SIG-M5 treated with dmso at 0.1 percent for 504 hours (cell line): ENCODE measurements around the gene CFAP57.
"Not testable (repeated sequence)": the region's sequence is repeated elsewhere in the genome, so short reads cannot be mapped to it uniquely, and the experiment has no call there.

Source experiments
- DNase-seq: peaks from one replicate; lab custom pipeline; 2025; ENCODE audit not compliant: unreplicated experiment; lab: John Stamatoyannopoulos, UW

Gene CFAP57

DNA sequence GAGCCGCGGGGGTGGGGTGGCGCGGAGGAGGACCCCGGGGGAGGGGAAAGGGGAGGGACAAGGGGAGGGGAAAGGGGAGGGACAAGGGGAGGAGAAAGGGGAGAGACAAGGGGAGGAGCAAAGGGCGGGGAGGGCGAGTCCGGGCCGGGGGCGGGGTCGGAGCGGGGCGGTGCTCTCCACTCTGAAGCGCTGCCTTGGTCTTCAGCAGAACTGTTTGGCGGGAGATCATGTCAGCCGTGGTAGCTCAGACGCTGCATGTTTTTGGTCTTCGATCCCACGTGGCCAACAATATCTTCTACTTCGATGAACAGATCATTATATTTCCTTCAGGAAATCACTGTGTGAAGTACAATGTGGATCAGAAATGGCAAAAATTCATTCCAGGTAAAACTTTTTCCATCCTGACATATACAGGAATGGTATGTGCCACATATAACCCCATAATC is 420 bp downstream of the CFAP57 start:
- DNase-seq, result peak; percentile 87

- DNase-seq, result no peak
These were observed 2.7 kb downstream of the CFAP57 start for GRCh38 chr1:43174873-43175272.

DNA sequence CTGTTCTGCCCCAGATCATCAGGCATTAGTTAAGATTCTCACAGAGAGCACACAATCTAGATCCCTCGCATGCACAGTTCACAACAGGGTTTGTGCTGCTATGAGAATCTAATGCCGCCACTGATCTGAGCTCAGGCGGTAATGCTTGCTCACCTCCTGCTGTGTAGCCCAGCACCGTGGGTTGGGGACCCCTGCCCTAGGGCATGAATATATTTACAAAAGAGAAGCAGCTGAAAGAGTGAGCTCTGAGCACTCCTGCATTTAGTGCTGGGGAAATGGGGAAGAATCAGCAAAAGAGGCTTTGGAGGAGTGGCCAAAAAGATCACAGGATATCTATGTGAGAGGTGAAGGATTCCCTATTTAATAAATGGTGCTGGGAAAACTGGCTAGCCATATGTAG is 5.6 kb downstream of the CFAP57 start:
- DNase-seq, result no peak

- no peak for DNase-seq
These were observed 12.3 kb downstream of the CFAP57 start for GRCh38 chr1:43184388-43184787.

DNA sequence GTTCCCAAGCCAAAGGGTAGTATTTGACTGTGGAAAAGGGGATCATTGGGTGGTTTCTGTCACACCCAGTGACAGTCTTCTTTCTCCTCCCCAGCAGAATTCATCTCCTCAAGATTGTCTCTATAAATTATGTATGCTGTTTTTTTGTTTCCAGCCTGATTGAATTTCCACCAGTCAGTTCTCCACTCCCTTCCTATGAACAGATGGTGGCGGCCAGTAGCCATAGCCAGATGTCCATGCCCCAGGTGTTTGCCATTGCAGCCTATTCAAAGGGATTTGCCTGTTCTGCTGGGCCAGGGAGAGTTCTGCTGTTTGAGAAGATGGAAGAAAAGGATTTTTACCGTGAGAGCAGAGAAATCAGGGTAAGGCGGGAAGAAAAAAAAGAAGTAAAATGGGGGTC is 12.9 kb downstream of the CFAP57 start:
- no peak for DNase-seq

GRCh38 chr1:43188106-43188505 is 16.0 kb downstream of the CFAP57 start:
- no peak for DNase-seq

DNA sequence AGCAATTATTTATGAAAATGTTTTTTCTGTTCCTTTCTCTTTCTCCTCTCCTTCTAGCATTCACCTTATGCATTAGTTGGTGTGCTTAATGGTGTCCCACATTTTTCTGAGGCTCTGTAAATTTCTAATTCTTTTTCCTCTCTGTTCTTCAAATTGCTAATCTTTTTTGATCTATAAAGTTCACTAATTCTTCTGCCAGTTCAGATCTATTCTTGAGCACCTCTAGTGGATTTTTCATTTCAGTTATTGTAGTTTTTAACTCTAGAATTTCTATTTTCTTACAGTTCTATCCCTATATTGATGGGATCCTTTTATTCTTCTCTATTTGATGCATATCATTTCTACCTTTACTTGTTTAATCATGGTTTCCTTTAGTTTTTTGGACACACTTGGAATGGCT is 22.4 kb downstream of the CFAP57 start:
- DNase-seq, result no peak

DNA sequence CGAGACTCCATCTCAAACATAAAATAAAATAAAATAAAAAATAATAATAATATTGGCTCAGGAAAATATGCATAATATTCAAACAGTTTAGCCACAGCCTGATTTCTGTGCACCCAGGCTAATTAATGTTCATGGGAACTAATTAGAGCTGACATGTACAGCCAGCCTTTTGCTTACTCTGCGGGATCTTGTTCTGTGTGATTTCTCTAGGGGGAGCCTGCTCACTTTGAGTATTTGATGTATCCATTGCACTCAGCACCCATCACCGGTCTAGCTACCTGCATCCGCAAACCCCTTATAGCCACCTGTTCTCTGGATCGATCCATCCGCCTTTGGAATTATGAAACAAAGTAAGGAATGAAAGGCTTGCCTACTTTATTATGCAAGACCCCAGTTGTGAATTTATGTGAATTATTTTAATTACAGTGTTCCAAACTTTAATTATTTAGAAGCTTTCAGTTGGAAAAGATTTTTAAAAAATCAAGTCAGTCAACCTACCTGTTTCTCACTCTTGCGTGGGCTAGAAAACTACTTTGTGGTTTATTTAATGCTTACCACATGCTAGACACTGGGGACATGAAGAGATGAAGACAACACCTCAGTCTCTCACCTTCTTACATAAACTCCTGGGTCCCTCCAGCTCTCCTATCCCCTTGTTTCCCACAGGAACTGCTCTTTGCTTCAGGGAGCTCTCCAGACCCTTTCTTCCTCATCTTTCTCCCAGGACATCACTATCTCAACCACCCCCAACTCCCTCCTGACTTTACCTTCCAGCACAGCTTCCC is 25.4 kb downstream of the CFAP57 start:
- no peak for DNase-seq

- no peak for DNase-seq
These were observed 27.1 kb downstream of the CFAP57 start for GRCh38 chr1:43199093-43199726.

DNA sequence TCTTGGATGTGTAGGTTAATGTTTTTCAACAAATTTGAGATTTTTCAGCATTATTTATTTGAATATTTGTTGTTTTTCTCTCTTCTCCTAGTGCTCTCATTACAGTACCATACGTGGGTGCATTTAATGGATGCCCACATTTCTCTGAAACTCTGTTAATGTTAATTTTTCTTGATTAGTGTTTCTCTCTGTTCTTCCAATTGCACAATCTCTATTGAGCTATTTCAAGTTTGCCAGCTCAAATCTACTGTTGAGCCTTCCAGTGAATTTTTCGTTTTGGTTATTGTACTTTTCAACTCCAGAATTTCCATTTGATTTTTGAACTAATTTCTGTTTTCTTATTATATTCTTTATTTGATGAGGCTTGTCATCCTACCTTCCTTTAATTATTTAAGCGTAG is 31.7 kb downstream of the CFAP57 start:
- no peak for DNase-seq

GRCh38 chr1:43204394-43204793 is 32.3 kb downstream of the CFAP57 start:
- DNase-seq, result no peak

DNA sequence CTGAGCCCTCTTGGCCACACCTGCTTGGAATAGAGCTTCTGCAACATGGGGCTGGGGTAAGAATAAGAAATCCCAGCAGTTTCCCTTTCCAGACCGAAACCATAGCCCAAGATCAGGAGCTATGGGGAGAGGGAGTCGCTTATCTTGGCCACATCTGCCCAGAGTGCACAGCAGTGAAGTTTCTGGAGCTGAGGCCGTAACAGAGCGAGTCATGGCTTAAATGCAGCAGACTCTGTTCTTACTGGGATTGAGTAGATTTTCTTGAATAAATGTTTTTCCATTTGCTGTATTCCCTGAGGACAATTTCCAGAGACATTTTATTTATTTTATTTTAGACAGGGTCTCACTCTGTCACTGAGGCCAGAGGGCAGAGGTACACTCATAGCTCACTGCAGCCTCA is 33.5 kb downstream of the CFAP57 start:
- no peak for DNase-seq

DNA sequence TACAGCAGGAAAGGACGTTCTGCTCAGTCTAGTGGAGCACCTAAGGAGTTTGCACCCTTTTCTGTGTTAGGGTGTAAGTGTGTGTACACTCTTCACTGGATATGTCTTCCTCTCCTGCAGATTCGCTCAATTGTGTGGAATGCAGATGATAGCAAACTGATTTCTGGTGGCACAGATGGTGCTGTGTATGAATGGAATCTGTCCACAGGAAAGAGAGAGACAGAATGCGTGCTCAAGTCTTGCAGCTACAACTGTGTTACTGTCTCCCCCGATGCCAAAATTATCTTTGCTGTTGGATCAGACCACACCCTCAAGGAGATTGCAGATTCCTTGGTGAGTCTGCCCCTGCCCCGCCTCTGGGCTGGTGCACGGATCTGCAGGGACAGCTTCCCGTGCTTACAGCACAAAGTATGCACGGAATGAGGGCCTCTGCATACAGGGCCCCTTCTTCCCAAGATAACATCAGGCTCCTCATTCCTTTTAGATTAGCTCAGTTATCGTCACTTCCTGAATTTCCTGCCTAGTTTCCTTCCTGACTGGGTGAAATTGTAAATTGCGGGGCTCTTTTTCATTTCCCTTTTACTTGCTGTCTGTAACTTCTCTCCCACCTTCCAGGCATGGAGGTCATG is 34.6 kb downstream of the CFAP57 start:
- DNase-seq, result peak; percentile 76

DNA sequence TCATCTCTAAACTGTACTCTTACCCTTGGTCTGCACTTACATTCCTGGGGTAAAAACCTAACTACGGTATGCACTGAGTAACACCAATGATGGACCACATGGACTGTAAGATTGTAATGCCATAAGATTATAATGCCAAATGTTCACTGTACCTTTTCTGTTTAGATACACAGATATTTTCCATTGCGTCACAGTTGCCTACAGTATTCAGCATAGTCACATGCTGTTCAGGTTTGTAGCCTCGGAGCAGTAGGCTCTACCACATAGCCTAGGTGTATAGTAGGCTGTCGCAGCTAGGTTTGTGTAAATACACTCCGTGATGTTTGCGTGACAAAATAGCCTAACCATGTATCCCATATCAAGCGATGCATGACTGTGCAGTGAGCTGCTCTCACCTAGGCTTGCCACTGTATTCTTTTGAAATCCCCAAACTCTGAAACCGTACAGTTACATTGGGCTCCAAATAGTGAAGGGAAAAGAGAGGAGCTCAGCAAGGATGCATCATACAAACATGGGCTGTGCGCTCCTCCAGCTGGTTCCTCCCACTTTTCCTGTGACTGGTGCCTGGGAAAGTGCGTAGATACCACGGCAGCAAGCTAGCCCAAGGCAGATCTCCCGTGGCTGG is 35.2 kb downstream of the CFAP57 start:
- no peak for DNase-seq

DNA sequence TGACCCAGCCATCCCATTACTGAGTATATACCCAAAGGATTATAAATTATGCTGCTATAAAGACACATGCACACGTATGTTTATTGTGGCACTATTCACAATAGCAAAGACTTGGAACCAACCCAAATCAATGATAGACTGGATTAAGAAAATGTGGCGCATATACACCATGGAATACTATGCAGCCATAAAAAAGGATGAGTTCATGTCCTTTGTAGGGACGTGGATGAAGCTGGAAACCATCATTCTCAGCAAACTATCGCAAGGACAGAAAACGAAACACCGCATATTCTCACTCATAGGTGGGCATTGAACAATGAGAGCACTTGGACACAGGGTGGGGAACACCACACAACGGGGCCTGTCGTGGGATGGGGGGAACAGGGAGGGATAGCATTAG is 36.1 kb downstream of the CFAP57 start:
- not testable (repeated sequence) for DNase-seq

DNA sequence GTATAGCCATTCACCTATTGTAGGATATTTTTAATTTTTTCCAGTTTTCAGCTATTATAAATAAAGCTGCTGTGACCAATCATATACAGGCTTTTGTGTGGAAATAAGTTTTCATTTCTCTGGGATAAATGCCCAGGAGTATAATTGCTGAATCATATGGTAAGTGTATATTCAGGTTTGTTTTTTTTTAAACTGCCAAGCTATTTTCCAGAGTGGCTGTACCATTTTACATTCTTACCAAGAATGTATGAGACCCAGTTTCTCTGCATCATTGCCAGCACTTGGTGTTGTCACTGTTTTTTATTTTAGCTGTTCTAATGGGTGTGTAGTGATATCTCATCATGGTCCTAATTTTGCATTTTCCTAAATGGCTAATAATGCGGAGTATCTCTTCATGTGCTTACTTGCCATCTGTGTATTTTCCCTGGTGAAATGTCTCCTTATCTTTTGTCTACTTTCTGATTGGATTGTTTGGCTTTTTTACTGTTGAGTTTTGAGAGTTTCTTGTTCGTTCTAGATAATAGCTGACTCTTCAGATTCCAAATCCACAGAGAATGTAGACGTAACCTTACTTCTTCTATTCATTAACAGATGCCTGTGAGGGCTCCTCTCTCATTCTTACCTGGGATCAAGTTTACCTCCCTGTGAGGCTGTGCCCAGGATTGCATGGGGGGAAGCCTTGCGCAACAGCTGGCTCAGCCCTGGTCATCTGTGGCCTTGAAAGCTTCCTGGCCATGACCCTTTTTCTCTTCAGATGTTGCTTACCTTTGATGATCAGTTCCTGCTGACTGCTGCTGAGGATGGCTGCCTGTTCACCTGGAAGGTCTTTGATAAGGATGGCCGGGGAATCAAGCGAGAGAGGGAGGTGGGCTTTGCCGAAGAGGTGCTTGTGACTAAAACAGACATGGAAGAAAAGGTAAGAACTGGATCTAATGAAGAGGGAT is 42.6 kb downstream of the CFAP57 start:
- no peak for DNase-seq

- DNase-seq, result no peak
These were observed 45.6 kb downstream of the CFAP57 start for GRCh38 chr1:43217747-43218146.

DNA sequence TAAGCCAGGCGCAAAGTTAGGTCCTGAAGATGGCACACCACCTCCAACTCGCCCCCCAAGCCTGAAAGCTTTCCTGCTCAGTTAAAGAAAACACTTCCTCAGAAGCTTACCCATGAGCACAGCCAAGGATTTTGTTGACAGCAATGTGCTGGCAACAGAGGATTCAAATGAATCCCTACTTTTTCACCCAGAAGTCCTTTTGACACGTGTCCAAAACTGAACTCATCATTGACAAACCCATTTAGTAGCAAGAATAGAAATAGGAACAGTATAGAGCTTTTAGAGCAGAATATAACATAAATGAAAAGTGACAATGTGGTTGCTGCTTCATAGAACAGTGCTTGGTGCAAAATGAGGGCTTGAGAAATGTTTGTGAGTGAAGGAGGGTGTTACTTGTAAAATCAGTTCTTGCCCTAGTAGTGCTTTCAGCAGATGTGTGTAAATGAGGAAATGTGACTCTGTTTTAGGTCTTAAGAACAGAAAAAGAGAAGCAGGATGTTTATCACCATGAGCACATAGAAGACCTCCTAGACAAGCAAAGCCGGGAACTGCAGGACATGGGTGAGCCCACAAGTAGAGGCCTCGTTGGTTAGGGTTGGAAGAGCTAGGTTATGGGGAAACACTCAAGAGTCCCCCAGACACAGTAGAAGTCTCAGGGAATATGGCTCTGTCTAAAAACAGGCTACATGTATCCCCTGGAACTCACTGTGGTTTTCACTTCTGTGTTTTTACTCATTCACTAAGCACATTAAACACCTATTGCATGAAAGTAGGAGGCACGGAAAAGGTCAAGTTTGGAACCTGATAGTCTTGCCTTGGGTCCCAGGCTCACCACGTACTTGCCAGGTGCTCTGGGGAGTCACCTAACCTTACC is 49.0 kb downstream of the CFAP57 start:
- peak; percentile 60 for DNase-seq

- no peak for DNase-seq
These were observed 49.7 kb downstream of the CFAP57 start for GRCh38 chr1:43221797-43222196.

DNA sequence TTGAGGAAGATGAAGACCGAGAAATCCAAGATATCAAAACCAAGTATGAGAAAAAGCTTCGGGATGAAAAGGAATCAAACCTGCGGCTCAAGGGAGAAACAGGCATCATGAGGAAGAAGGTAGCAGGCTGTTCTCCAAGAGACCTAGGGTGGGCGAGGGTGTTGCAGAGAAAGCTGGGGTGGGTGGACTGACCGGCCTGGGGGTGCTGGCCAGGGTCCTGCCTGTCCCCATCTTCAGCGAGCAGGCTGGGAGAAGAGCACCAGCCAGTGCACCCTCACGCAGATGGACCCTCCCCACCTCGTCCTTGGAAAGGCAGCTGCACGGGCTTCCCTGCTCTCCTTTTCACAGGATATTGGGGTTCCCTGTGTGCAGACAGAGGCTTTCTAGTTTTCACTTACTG is 50.7 kb downstream of the CFAP57 start:
- no peak for DNase-seq
